Neural cell (in vitro differentiated cells): Measurements from ENCODE around the gene NHSL1. TPM values are rescaled to one million over a fixed set of nuclear protein-coding genes. Genes with fewer than 3 reads are reported as not detected.

ENCODE experiments used
- H2AFZ ChIP-seq: fragments of 200-600, 300-800 bp; sonication (generic), shearing (Covaris generic); 2 replicates; pipeline ENCODE4 v1.6.0; 2014; ENCODE audit warnings: low read depth, mild to moderate bottlenecking, antibody characterized with exemption, low read length, moderate library complexity
- H3F3A ChIP-seq: fragments of 200-600 bp; shearing (Covaris generic); 2 replicates; pipeline ENCODE4 v1.6.1; 2016; ENCODE audit warnings: mild to moderate bottlenecking, moderate library complexity, mixed read lengths, antibody characterized with exemption, low read length; ENCODE audit not compliant: insufficient read depth, poor library complexity, severe bottlenecking
- H3K27ac ChIP-seq: fragments of 200-600, 300-800 bp; sonication (generic), shearing (Covaris generic); 2 replicates; pipeline ENCODE4 v1.5.1; 2014; ENCODE audit warnings: mild to moderate bottlenecking, low read length, moderate library complexity
- H3K27me3 ChIP-seq: fragments of 300-800, 200-600 bp; sonication (generic), shearing (Covaris generic); 2 replicates; pipeline ENCODE4 v1.6.0; 2014; ENCODE audit warnings: mild to moderate bottlenecking, low read depth, low read length, moderate library complexity; ENCODE audit not compliant: insufficient read depth
- H3K36me3 ChIP-seq: fragments of 300-800, 200-600 bp; sonication (generic), shearing (Covaris generic); 2 replicates; pipeline ENCODE4 v1.5.1; 2014; ENCODE audit warnings: mild to moderate bottlenecking, antibody characterized with exemption, low read length, moderate library complexity; ENCODE audit not compliant: insufficient read depth
- H3K4me2 ChIP-seq: fragments of 300-800, 200-600 bp; sonication (generic), shearing (Covaris generic); 2 replicates; pipeline ENCODE4 v1.6.0; 2014; ENCODE audit warnings: mild to moderate bottlenecking, low read length
- H3K4me3 ChIP-seq: fragments of 300-800, 200-600 bp; sonication (generic), shearing (Covaris generic); 2 replicates; pipeline ENCODE4 v1.5.1; 2014; ENCODE audit warnings: mild to moderate bottlenecking, low read length, moderate library complexity
- H3K79me2 ChIP-seq: fragments of 200-600 bp; shearing (Covaris generic); replicated peaks from 2 replicates; pipeline ENCODE4 v1.6.0; 2014; ENCODE audit warnings: mild to moderate bottlenecking, low read length, moderate library complexity; ENCODE audit not compliant: insufficient read depth
- H3K9ac ChIP-seq: fragments of 300-800, 200-600 bp; sonication (generic), shearing (Covaris generic); 2 replicates; pipeline ENCODE4 v1.6.1; 2016; ENCODE audit warnings: mild to moderate bottlenecking, low read length, mixed read lengths
- H3K9me2 ChIP-seq: fragments of 200-600 bp; shearing (Covaris generic); 2 replicates; pipeline ENCODE4 v1.6.1; 2016; ENCODE audit warnings: mild to moderate bottlenecking, low read length, mixed read lengths; ENCODE audit not compliant: insufficient read depth
- H3K9me3 ChIP-seq: fragments of 200-600, 300-800 bp; sonication (generic), shearing (Covaris generic); 2 replicates; pipeline ENCODE4 v1.6.1; 2016; ENCODE audit warnings: mild to moderate bottlenecking, mixed run types, low read length, moderate library complexity, mixed read lengths
- H4K20me1 ChIP-seq: fragments of 200-600 bp; shearing (Covaris generic); 2 replicates; pipeline ENCODE4 v1.6.1; 2016; ENCODE audit warnings: mild to moderate bottlenecking, mixed run types; ENCODE audit not compliant: insufficient read depth
- EP300 ChIP-seq: fragments of 450-650 bp; conservative IDR thresholded peaks from 2 replicates; pipeline ENCODE4 v1.6.1; 2014; ENCODE audit warnings: antibody characterized with exemption, mild to moderate bottlenecking, moderate library complexity; ENCODE audit not compliant: poor library complexity, severe bottlenecking
- EZH2 ChIP-seq: fragments of 200-600, 300-800 bp; shearing (Covaris generic), sonication (generic); IDR thresholded peaks from 2 replicates; pipeline ENCODE4 v1.6.1; 2014; ENCODE audit warnings: antibody characterized with exemption, low read length, borderline replicate concordance, mild to moderate bottlenecking; ENCODE audit not compliant: insufficient read depth, poor library complexity, severe bottlenecking
- MXI1 ChIP-seq: fragments of 450-650 bp; conservative IDR thresholded peaks from 2 replicates; pipeline ENCODE4 v1.6.1; 2014; ENCODE audit warnings: antibody characterized with exemption, mild to moderate bottlenecking; ENCODE audit not compliant: poor library complexity, severe bottlenecking
- POLR2AphosphoS5 ChIP-seq: IDR thresholded peaks from 2 replicates; pipeline ENCODE4 v1.6.1; 2012
- RAD21 ChIP-seq: fragments of 450-650 bp; conservative IDR thresholded peaks from 2 replicates; pipeline ENCODE4 v1.6.1; 2014; ENCODE audit warnings: antibody characterized with exemption, mild to moderate bottlenecking, moderate library complexity
- SMC3 ChIP-seq: fragments of 450-650 bp; conservative IDR thresholded peaks from 2 replicates; pipeline ENCODE4 v1.6.1; 2014; ENCODE audit warnings: antibody characterized with exemption, mild to moderate bottlenecking, moderate library complexity; ENCODE audit not compliant: poor library complexity
- TAF1 ChIP-seq: IDR thresholded peaks from 2 replicates; pipeline ENCODE4 v1.6.1; 2012; ENCODE audit warnings: low read depth
- polyA plus RNA-seq: library from polyadenylated mRNA; depleted of rRNA; stranded (reverse); fragments of >200 nt; gene quantifications from 2 replicates; pipeline ENCODE4 v1.2.3, GENCODE V29; 2014
- TF ChIP-seq, protein P1 (sequence below): fragments of 450-650 bp; IDR thresholded peaks from 2 replicates; pipeline ENCODE4 v1.5.1; 2014; ENCODE audit warnings: antibody characterized with exemption, mild to moderate bottlenecking, moderate library complexity; ENCODE audit not compliant: poor library complexity, severe bottlenecking
- TF ChIP-seq, protein P2 (sequence below): IDR thresholded peaks from 2 replicates; pipeline ENCODE4 v1.6.1; 2012; ENCODE audit warnings: borderline replicate concordance

NHSL1 gene
- polyA plus RNA-seq, 1 donor from 2014 or later: 2.4 TPM

DNA sequence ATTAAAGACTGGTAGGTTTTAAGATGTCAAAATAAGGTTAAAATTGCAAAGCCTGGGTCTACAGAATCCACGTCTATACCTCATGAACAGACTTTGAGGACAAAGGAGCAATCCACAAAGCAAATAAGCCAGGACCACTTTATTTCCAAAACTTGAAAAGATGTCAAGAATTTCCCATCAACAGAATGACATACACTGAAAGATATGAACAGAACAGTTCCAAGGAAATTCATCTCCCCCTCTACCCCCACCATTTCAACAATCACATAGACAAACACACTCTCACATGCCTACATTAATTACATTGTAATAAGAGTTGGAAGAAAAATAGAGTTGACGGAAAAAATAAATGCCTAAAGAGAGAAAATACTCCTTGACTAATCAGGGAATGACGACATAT is 45.2 kb upstream of the NHSL1 start:
- Histone ChIP-seq H3K9me2 (no peaks in the 10 kb centered on the region), H3K27me3 (no peaks in the 10 kb centered on the region), H3K9ac (no peak overlapping the region), H3K79me2 (peaks cover 9% of the 10 kb centered on the region), H2AFZ (no peak overlapping the region), H3K9me3 (no peaks in the 10 kb centered on the region), H3F3A (no peaks in the 10 kb centered on the region), H3K4me2 (no peak overlapping the region), H3K36me3 (no peaks in the 10 kb centered on the region), H4K20me1 (no peaks in the 10 kb centered on the region), H3K27ac (no peak overlapping the region), H3K4me3 (no peak overlapping the region)
- TF ChIP-seq RAD21 (no peak), MXI1 (no peak)
- TF ChIP-seq, protein P1, sequence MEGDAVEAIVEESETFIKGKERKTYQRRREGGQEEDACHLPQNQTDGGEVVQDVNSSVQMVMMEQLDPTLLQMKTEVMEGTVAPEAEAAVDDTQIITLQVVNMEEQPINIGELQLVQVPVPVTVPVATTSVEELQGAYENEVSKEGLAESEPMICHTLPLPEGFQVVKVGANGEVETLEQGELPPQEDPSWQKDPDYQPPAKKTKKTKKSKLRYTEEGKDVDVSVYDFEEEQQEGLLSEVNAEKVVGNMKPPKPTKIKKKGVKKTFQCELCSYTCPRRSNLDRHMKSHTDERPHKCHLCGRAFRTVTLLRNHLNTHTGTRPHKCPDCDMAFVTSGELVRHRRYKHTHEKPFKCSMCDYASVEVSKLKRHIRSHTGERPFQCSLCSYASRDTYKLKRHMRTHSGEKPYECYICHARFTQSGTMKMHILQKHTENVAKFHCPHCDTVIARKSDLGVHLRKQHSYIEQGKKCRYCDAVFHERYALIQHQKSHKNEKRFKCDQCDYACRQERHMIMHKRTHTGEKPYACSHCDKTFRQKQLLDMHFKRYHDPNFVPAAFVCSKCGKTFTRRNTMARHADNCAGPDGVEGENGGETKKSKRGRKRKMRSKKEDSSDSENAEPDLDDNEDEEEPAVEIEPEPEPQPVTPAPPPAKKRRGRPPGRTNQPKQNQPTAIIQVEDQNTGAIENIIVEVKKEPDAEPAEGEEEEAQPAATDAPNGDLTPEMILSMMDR: no peak

DNA sequence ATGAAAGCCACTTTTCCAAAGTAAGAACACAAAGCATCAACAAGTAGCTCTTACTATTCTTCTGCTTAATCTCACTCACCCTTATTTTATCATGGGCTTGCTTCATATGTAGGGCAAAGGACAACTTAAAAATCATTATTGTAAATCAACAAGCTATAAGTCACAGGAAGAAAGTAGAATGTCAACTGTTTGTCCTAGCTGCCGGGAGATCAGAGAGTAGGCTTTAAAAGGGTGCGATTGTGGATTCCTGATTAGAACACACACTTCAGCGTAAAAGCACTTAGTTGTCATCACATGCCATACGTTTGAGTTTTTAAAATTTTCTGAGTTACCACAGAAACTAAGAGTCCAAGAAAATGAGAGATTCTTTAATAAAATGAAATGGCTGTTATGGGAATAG is 44.4 kb upstream of the NHSL1 start:
- H3K9me3 ChIP-seq: no peaks in the 10 kb centered on the region
- H3K9me2 ChIP-seq: no peaks in the 10 kb centered on the region
- H3K27ac ChIP-seq: no peak overlapping the region
- H3K9ac ChIP-seq: no peak overlapping the region
- TF ChIP-seq, protein P2, sequence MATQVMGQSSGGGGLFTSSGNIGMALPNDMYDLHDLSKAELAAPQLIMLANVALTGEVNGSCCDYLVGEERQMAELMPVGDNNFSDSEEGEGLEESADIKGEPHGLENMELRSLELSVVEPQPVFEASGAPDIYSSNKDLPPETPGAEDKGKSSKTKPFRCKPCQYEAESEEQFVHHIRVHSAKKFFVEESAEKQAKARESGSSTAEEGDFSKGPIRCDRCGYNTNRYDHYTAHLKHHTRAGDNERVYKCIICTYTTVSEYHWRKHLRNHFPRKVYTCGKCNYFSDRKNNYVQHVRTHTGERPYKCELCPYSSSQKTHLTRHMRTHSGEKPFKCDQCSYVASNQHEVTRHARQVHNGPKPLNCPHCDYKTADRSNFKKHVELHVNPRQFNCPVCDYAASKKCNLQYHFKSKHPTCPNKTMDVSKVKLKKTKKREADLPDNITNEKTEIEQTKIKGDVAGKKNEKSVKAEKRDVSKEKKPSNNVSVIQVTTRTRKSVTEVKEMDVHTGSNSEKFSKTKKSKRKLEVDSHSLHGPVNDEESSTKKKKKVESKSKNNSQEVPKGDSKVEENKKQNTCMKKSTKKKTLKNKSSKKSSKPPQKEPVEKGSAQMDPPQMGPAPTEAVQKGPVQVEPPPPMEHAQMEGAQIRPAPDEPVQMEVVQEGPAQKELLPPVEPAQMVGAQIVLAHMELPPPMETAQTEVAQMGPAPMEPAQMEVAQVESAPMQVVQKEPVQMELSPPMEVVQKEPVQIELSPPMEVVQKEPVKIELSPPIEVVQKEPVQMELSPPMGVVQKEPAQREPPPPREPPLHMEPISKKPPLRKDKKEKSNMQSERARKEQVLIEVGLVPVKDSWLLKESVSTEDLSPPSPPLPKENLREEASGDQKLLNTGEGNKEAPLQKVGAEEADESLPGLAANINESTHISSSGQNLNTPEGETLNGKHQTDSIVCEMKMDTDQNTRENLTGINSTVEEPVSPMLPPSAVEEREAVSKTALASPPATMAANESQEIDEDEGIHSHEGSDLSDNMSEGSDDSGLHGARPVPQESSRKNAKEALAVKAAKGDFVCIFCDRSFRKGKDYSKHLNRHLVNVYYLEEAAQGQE: no peak
- no peak for TF ChIP-seq EP300
- TF ChIP-seq, protein P1: no peak
- TF ChIP-seq RAD21: no peak
- TF ChIP-seq EZH2: no peak
- no peak for TF ChIP-seq TAF1
- no peak for TF ChIP-seq SMC3
- no peak for TF ChIP-seq POLR2AphosphoS5
- no peak for TF ChIP-seq MXI1
- no peak overlapping the region for H2AFZ ChIP-seq
- no peaks in the 10 kb centered on the region for H4K20me1 ChIP-seq
- H3K27me3 ChIP-seq: no peaks in the 10 kb centered on the region
- H3K4me3 ChIP-seq: no peak overlapping the region
- peaks cover 14% of the 10 kb centered on the region for H3K79me2 ChIP-seq
- H3K36me3 ChIP-seq: no peaks in the 10 kb centered on the region
- H3K4me2 ChIP-seq: no peak overlapping the region
- H3F3A ChIP-seq: no peaks in the 10 kb centered on the region
